K562 (cell line): ENCODE results near the gene KCNK3. TPM values are rescaled to one million over a fixed set of nuclear protein-coding genes. Genes with fewer than 3 reads are reported as not detected.

Experiments
- ATAC-seq: fragments of 200-7000 bp; cut with Tn5 transposase; 3 replicates; pipeline ENCODE4 v1.9.1; 2020; ENCODE audit warnings: moderate library complexity
- BruUV-seq: library from RNA; stranded (reverse); fragments of 400-500 nt; replicated peaks from 2 replicates; lab custom pipeline; 2021; lab: Mats Ljungman, UMichigan
- CTCF ChIA-PET: fragments of 300-600 bp; formaldehyde crosslinking; extraction: SDS; loops from one replicate; lab custom pipeline; 2021; ENCODE audit warnings: low intra/inter-chr PET ratio; lab: Yijun Ruan, JAX
- POLR2A ChIA-PET: fragments of 300-600, 350-650 bp; sonication (Branson Sonifier 250); formaldehyde crosslinking; extraction: SDS; loops from one replicate; lab custom pipeline; 2021; ENCODE audit warnings: antibody characterized with exemption, inconsistent platforms; lab: Yijun Ruan, JAX
- DNase-seq, 4 experiments: peaks; one replicate each; pipeline versions ENCODE4 v3.0.0 to v3.0.0-alpha.2; 2011 to 2018; ENCODE audit warnings: low spot score in 3 of 4, mixed read lengths in 3 of 4; ENCODE audit errors: extremely low read depth in 1 of 4
- FAIRE-seq: peaks from 2 replicates; lab custom pipeline; 2011; peaks lifted over from hg19 to GRCh38; lab: Jason Lieb, UNC
- H2AFZ ChIP-seq: 2 replicates; pipeline ENCODE4 v1.6.0; 2011; ENCODE audit warnings: low read depth, low read length, control low read depth, inconsistent platforms
- H3K27ac ChIP-seq: fragments of 200-600 bp; 3 replicates; pipeline ENCODE4 v1.8.0; 2011; ENCODE audit warnings: low read depth, mild to moderate bottlenecking, control low read depth, inconsistent platforms, low read length, moderate library complexity, mixed read lengths; ENCODE audit errors: extremely low read depth
- H3K27me3 ChIP-seq, 2 experiments: fragments of 300-600 bp in 1 of 2; 2 replicates in 1 of 2; 3 replicates in 1 of 2; pipeline versions ENCODE4 v1.6.0 to v1.8.0; 2011; ENCODE audit warnings: inconsistent platforms in 2 of 2, low read length in 2 of 2, mild to moderate bottlenecking in 1 of 2, mixed read lengths in 1 of 2, moderate library complexity in 1 of 2; ENCODE audit not compliant: control insufficient read depth in 2 of 2, insufficient read depth in 2 of 2
- H3K36me3 ChIP-seq: fragments of 300-600 bp; 3 replicates; pipeline ENCODE4 v1.8.0; 2011; ENCODE audit warnings: mild to moderate bottlenecking, low read length, inconsistent platforms; ENCODE audit not compliant: control insufficient read depth, insufficient read depth
- H3K4me1 ChIP-seq, 2 experiments: fragments of 200-600 bp in 1 of 2; replicated peaks in 1 of 2; 2 replicates in 1 of 2; 3 replicates in 1 of 2; pipeline versions ENCODE4 v1.5.1 to v1.8.0; 2011; ENCODE audit warnings: inconsistent platforms in 2 of 2, low read length in 2 of 2, mild to moderate bottlenecking in 1 of 2, mixed read lengths in 1 of 2, moderate library complexity in 1 of 2; ENCODE audit not compliant: control insufficient read depth in 2 of 2, insufficient read depth in 2 of 2
- H3K4me2 ChIP-seq: 2 replicates; pipeline ENCODE4 v1.6.1; 2011; ENCODE audit warnings: low read length, control low read depth, inconsistent platforms, mixed read lengths; ENCODE audit not compliant: insufficient read depth
- H3K4me3 ChIP-seq: fragments of 200-600 bp; sonication (generic), shearing (Covaris generic); 2 replicates; pipeline ENCODE4 v1.5.1; 2016; ENCODE audit warnings: control low read depth, inconsistent platforms
- H3K79me2 ChIP-seq: fragments of 200-600 bp; 3 replicates; pipeline ENCODE4 v1.8.0; 2011; ENCODE audit warnings: low read length, inconsistent platforms; ENCODE audit not compliant: control insufficient read depth, insufficient read depth
- H3K9ac ChIP-seq, 2 experiments: 2 replicates each; pipeline versions ENCODE4 v1.6.0 to v1.6.1; 2011; ENCODE audit warnings: low read depth in 2 of 2, low read length in 2 of 2, control low read depth in 1 of 2, inconsistent platforms in 1 of 2, mild to moderate bottlenecking in 1 of 2, mixed read lengths in 1 of 2; ENCODE audit not compliant: insufficient read depth in 1 of 2
- H3K9me1 ChIP-seq: one replicate; pipeline ENCODE4 v1.6.0; 2011; ENCODE audit warnings: inconsistent platforms, mild to moderate bottlenecking, low read length, moderate library complexity; ENCODE audit not compliant: control insufficient read depth, insufficient read depth
- H3K9me3 ChIP-seq: replicated peaks from 2 replicates; pipeline ENCODE4 v1.5.1; 2011; ENCODE audit warnings: low read depth, low read length, inconsistent platforms; ENCODE audit not compliant: control insufficient read depth, insufficient read depth
- H4K20me1 ChIP-seq: replicated peaks from 2 replicates; pipeline ENCODE4 v1.6.1; 2011; ENCODE audit warnings: low read length, inconsistent platforms, mixed read lengths; ENCODE audit not compliant: control insufficient read depth, insufficient read depth
- CCNT2 ChIP-seq: IDR thresholded peaks from 2 replicates; pipeline ENCODE4 v1.6.1; 2011; ENCODE audit warnings: borderline replicate concordance, low read depth, mild to moderate bottlenecking, moderate library complexity, mixed read lengths, low read length; ENCODE audit not compliant: insufficient read length; ENCODE audit errors: extremely low read depth
- FOXP1 ChIP-seq: sonication (generic); formaldehyde crosslinking; IDR thresholded peaks from 2 replicates; pipeline ENCODE4 v1.8.0; 2022; ENCODE audit warnings: mild to moderate bottlenecking, missing genetic modification reagents
- KLF13 ChIP-seq: fragments of 450-650 bp; IDR thresholded peaks from 2 replicates; pipeline ENCODE4 v1.6.1; 2016; ENCODE audit warnings: missing genetic modification characterization, low read depth, mild to moderate bottlenecking, missing compliant biosample characterization, moderate library complexity, borderline replicate concordance
- PHF8 ChIP-seq: fragments of 200-600 bp; sonication (generic); IDR thresholded peaks from 2 replicates; pipeline ENCODE4 v1.6.1; 2012; ENCODE audit warnings: mixed run types, mild to moderate bottlenecking, inconsistent platforms, low read length, moderate library complexity, borderline replicate concordance
- RBM25 ChIP-seq: fragments of 200-400 bp; formaldehyde crosslinking; IDR thresholded peaks from 2 replicates; pipeline ENCODE4 v1.6.1; 2018; ENCODE audit warnings: low read length, low read depth, moderate library complexity; ENCODE audit not compliant: severe bottlenecking
- RHOXF2B ChIP-seq: fragments of 250-450 bp; sonication (Bioruptor Pico); conservative IDR thresholded peaks from 2 replicates; pipeline ENCODE4 v1.5.1; 2021
- ZNF57 ChIP-seq: fragments of 450-650 bp; formaldehyde crosslinking; IDR thresholded peaks from 2 replicates; pipeline ENCODE4 v1.4.0; 2020; ENCODE audit warnings: mild to moderate bottlenecking, moderate library complexity
- WGBS: fragments of 100-300 bp; shearing (Covaris generic); methylation state at CpG from one replicate; pipeline ENCODE4 v1.1.6; 2016; ENCODE audit warnings: low coverage, mixed read lengths; ENCODE audit not compliant: insufficient coverage; ENCODE audit errors: missing lambda C conversion rate; 5-methylcytosine and 5-hydroxymethylcytosine counted together
- in situ Hi-C: fragments of 300-500 bp; cut with MboI; formaldehyde crosslinking; loops from 4 replicates; pipeline ENCODE4 v1.15.0; 2018; ENCODE audit warnings: inconsistent platforms, mixed read lengths
- intact Hi-C: fragments of 100-400 bp; cut with micrococcal nuclease; formaldehyde crosslinking; loops from 2 replicates; pipeline ENCODE4 v1.14.2; 2022
- polyA plus RNA-seq, 8 experiments: library from polyadenylated mRNA; depleted of rRNA in 4 of 8; stranded (reverse) in 5 of 8; unstranded in 3 of 8; fragments of >200 nt; fragmentation: Nextera tagmentation in 2 of 8; fragmentation: Illumina TruSeq in 1 of 8; extraction: Ambion mirVana in 2 of 8; extraction: Trizol in 1 of 8; gene quantifications; 2 replicates each; pipeline versions ENCODE4 v1.2.1 to v1.2.3, GENCODE V29; 2011 to 2014; ENCODE audit warnings: inconsistent platforms in 1 of 8, missing spikeins in 1 of 8
- total RNA-seq, 7 experiments: library from RNA; depleted of rRNA in 6 of 7; stranded (reverse); fragments of >200 nt in 6 of 7; fragmentation: Illumina TruSeq in 2 of 7; extraction: Trizol in 2 of 7; gene quantifications; 2 replicates each; pipeline versions ENCODE4 v1.2.1 to v1.2.3, GENCODE V29; 2011 to 2021; ENCODE audit warnings: low replicate concordance in 1 of 7
- TF ChIP-seq, protein P1 (sequence below): IDR thresholded peaks from 3 replicates; pipeline ENCODE4 v1.6.1; 2011; ENCODE audit warnings: borderline replicate concordance, mild to moderate bottlenecking; ENCODE audit not compliant: insufficient read length, insufficient read depth

Gene KCNK3
- total and polyA plus RNA-seq, 9 of the 15 experiments (the other 6 are each of a cell fraction or from before 2014, with no cell fraction given): 0.01 to 0.20 (median 0.07) TPM; not detected in 5

DNA sequence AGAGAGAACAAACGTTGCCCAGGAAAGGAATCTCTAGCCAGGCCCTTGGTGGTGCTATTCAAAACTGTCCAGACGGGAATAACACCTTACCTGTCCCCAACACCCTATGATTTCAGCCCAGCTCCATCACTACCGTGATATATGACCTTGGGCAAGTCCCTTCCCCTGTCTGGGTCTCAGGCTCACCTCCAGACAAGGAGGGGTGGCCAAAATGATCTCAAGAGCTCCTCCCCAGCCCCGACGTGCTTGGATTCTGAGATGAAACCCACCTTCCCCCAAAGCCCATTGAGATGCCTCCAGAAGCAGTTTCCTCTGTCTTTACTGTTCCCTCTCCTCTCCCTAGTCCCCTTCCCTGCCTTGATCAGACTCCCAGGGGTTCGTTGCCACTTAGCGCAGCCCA, 1.5 kb downstream of the KCNK3 start:
- ATAC-seq: no peak
- TF ChIP-seq RBM25: no peak
- TF ChIP-seq, all 486 proteins: peak for 0

GRCh38 chr2:26696351-26696816, 3.9 kb downstream of the KCNK3 start:
- ATAC-seq (no peak), FAIRE-seq (no peak), DNase-seq (no peak)
- no peaks in the 10 kb centered on the region for H3K36me3 ChIP-seq
- H3K27ac ChIP-seq: no peak overlapping the region
- intact Hi-C loops (no loop called here), in situ Hi-C loops (no loop called here)
- no peak overlapping the region for H3K4me2 ChIP-seq
- no peak overlapping the region for H3K9ac ChIP-seq
- H3K27me3 ChIP-seq: peaks cover 44 to 85% of the 10 kb centered on the region in 2 experiments
- no peaks in the 10 kb centered on the region for H3K9me3 ChIP-seq
- POLR2A ChIA-PET: interaction anchor here (1.2 kb wide), 1 partner anchor 272 kb away, joined by 3 read pairs; no protein-coding TSS in a partner anchor
- peaks cover 3% of the 10 kb centered on the region for H3K9me1 ChIP-seq
- TF ChIP-seq PHF8 (no peak), KLF13 (tag) (no peak), FOXP1 (CRISPR knock-in tag) (no peak), RHOXF2B (CRISPR knock-in tag) (no peak), ZNF57 (CRISPR knock-in tag) (no peak), CCNT2 (no peak)
- TF ChIP-seq, protein P1, sequence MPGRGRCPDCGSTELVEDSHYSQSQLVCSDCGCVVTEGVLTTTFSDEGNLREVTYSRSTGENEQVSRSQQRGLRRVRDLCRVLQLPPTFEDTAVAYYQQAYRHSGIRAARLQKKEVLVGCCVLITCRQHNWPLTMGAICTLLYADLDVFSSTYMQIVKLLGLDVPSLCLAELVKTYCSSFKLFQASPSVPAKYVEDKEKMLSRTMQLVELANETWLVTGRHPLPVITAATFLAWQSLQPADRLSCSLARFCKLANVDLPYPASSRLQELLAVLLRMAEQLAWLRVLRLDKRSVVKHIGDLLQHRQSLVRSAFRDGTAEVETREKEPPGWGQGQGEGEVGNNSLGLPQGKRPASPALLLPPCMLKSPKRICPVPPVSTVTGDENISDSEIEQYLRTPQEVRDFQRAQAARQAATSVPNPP: no peak
- no peaks in the 10 kb centered on the region for H3K79me2 ChIP-seq
- no peak overlapping the region for H3K4me3 ChIP-seq
- CTCF ChIA-PET: no interaction called here
- WGBS: 4% methylated on average over 3 of the region's 3 CpGs
- peaks cover 27% of the 10 kb centered on the region for H4K20me1 ChIP-seq
- BruUV-seq: no TSS peak
- H3K4me1 ChIP-seq: peaks cover 0 to 4% of the 10 kb centered on the region in 2 experiments; a peak in 2 of 5 replicates
- H2AFZ ChIP-seq: no peak overlapping the region

More for the DNA sequence above, 1.5 kb downstream of the KCNK3 start:
- 1% methylated on average over 7 of the region's 7 CpGs for whole genome bisulfite sequencing
- BruUV-seq: no TSS peak
- no peak overlapping the region for H3K27ac ChIP-seq
- intact Hi-C loops (no loop called here), in situ Hi-C loops (no loop called here)
- POLR2A ChIA-PET: interaction anchor here (0.7 to 1.9 kb wide), 4 partner anchors 10 to 370 kb away, joined by 3 to 5 read pairs (median 5); no protein-coding TSS in a partner anchor
- peaks cover 21% of the 10 kb centered on the region for H4K20me1 ChIP-seq
- peaks cover 3% of the 10 kb centered on the region for H3K9me1 ChIP-seq
- no peak for DNase-seq
- H3K9me3 ChIP-seq: no peaks in the 10 kb centered on the region
- H3K36me3 ChIP-seq: no peaks in the 10 kb centered on the region
- CTCF ChIA-PET: no interaction called here
- no peak overlapping the region for H3K9ac ChIP-seq
- FAIRE-seq: no peak
- H3K4me3 ChIP-seq: no peak overlapping the region
- no peak overlapping the region for H2AFZ ChIP-seq
- H3K4me1 ChIP-seq: peaks cover 0 to 4% of the 10 kb centered on the region in 2 experiments; a peak in 2 of 5 replicates
- no peak overlapping the region for H3K4me2 ChIP-seq
- H3K79me2 ChIP-seq: no peaks in the 10 kb centered on the region
- H3K27me3 ChIP-seq: peaks cover 37 to 74% of the 10 kb centered on the region in 2 experiments
